IMR-90 (cell line): ENCODE results near the gene DBH. TPM values are rescaled to one million over a fixed set of nuclear protein-coding genes. Genes with fewer than 3 reads are reported as not detected.

Source experiments
- ATAC-seq: fragments of 200-7000 bp; cut with Tn5 transposase; 2 replicates; pipeline ENCODE4 v1.9.1; 2020; ENCODE audit warnings: low read depth, mild to moderate bottlenecking, moderate library complexity
- BruUV-seq: library from RNA; stranded (reverse); fragments of 400-500 nt; replicated peaks from 2 replicates; lab custom pipeline; 2021; lab: Mats Ljungman, UMichigan
- CTCF ChIA-PET: fragments of 300-600 bp; formaldehyde crosslinking; extraction: SDS; loops from one replicate; lab custom pipeline; 2021; ENCODE audit warnings: antibody characterized with exemption; lab: Yijun Ruan, JAX
- POLR2A ChIA-PET: fragments of 300-600 bp; sonication (Branson Sonifier 250); formaldehyde crosslinking; loops from one replicate; lab custom pipeline; 2022; ENCODE audit warnings: antibody characterized with exemption; ENCODE audit not compliant: unreplicated experiment; lab: Charles Lee
- DNase-seq: peaks from one replicate; pipeline ENCODE4 v3.0.0; 2013
- H2AFZ ChIP-seq: replicated peaks from 2 replicates; pipeline ENCODE3; 2013; ENCODE audit warnings: low read length, mild to moderate bottlenecking; ENCODE audit not compliant: poor library complexity
- H2AK5ac ChIP-seq: 2 replicates; pipeline ENCODE4 v1.6.1; 2013; ENCODE audit warnings: low read depth, low read length, inconsistent platforms
- H2AK9ac ChIP-seq: replicated peaks from 2 replicates; pipeline ENCODE3; 2013; ENCODE audit warnings: mild to moderate bottlenecking, low read depth, low read length, moderate library complexity; ENCODE audit not compliant: poor library complexity
- H2BK120ac ChIP-seq: 2 replicates; pipeline ENCODE4 v1.6.1; 2013; ENCODE audit warnings: low read depth, low read length, inconsistent platforms
- H2BK15ac ChIP-seq: 3 replicates; pipeline ENCODE4 v1.6.1; 2013; ENCODE audit warnings: low read depth, low read length, inconsistent platforms
- H2BK20ac ChIP-seq: 2 replicates; pipeline ENCODE4 v1.6.1; 2013; ENCODE audit warnings: low read depth, mild to moderate bottlenecking, inconsistent platforms, low read length, moderate library complexity
- H2BK5ac ChIP-seq: 2 replicates; pipeline ENCODE4 v1.6.1; 2013; ENCODE audit warnings: mild to moderate bottlenecking, low read depth, low read length, inconsistent platforms; ENCODE audit not compliant: poor library complexity, severe bottlenecking
- H3K14ac ChIP-seq: replicated peaks from 2 replicates; pipeline ENCODE4 v1.6.1; 2013; ENCODE audit warnings: low read depth, low read length, inconsistent platforms
- H3K18ac ChIP-seq: 2 replicates; pipeline ENCODE4 v1.6.1; 2013; ENCODE audit warnings: low read depth, low read length, control low read depth
- H3K23ac ChIP-seq: 2 replicates; pipeline ENCODE4 v1.6.1; 2013; ENCODE audit warnings: low read depth, low read length, inconsistent platforms
- H3K27ac ChIP-seq: 2 replicates; pipeline ENCODE4 v1.5.1; 2013; ENCODE audit warnings: mild to moderate bottlenecking, control low read depth, low read length; ENCODE audit not compliant: insufficient read depth
- H3K27me3 ChIP-seq: 2 replicates; pipeline ENCODE4 v1.6.1; 2013; ENCODE audit warnings: low read length; ENCODE audit not compliant: control insufficient read depth, insufficient read depth
- H3K36me3 ChIP-seq: 2 replicates; pipeline ENCODE4 v1.6.1; 2013; ENCODE audit warnings: low read length, mixed read lengths; ENCODE audit not compliant: control insufficient read depth, insufficient read depth
- H3K4ac ChIP-seq: 2 replicates; pipeline ENCODE4 v1.6.1; 2013; ENCODE audit warnings: low read depth, low read length, inconsistent platforms
- H3K4me1 ChIP-seq: 2 replicates; pipeline ENCODE4 v1.6.1; 2013; ENCODE audit warnings: low read length, mixed read lengths; ENCODE audit not compliant: control insufficient read depth, insufficient read depth
- H3K4me2 ChIP-seq: 2 replicates; pipeline ENCODE4 v1.6.1; 2013; ENCODE audit warnings: low read depth, mild to moderate bottlenecking, control low read depth, low read length, moderate library complexity
- H3K4me3 ChIP-seq: 2 replicates; pipeline ENCODE4 v1.5.1; 2013; ENCODE audit warnings: low read depth, mild to moderate bottlenecking, control low read depth, low read length, moderate library complexity; ENCODE audit not compliant: insufficient read depth
- H3K56ac ChIP-seq: 2 replicates; pipeline ENCODE4 v1.6.1; 2013; ENCODE audit warnings: low read length, inconsistent platforms; ENCODE audit not compliant: insufficient read depth; ENCODE audit errors: extremely low read depth
- H3K79me1 ChIP-seq, 2 experiments: 2 replicates each; pipeline ENCODE4 v1.6.1; 2013; ENCODE audit warnings: low read length in 2 of 2, inconsistent platforms in 1 of 2, low read depth in 1 of 2
- H3K9ac ChIP-seq: 2 replicates; pipeline ENCODE4 v1.6.1; 2013; ENCODE audit warnings: low read depth, low read length, control low read depth
- H3K9me1 ChIP-seq: 2 replicates; pipeline ENCODE4 v1.6.1; 2013; ENCODE audit warnings: low read length, inconsistent platforms; ENCODE audit not compliant: insufficient read depth
- H3K9me3 ChIP-seq: 2 replicates; pipeline ENCODE4 v1.6.1; 2013; ENCODE audit warnings: low read length; ENCODE audit not compliant: control insufficient read depth, insufficient read depth
- H4K20me1 ChIP-seq: 2 replicates; pipeline ENCODE4 v1.6.1; 2013; ENCODE audit warnings: low read length, inconsistent platforms; ENCODE audit not compliant: insufficient read depth
- H4K5ac ChIP-seq: 2 replicates; pipeline ENCODE4 v1.6.1; 2013; ENCODE audit warnings: mild to moderate bottlenecking, low read depth, low read length, control low read depth
- H4K8ac ChIP-seq, 2 experiments: 2 replicates each; pipeline ENCODE4 v1.6.1; 2013; ENCODE audit warnings: low read depth in 2 of 2, low read length in 2 of 2, control low read depth in 1 of 2, inconsistent platforms in 1 of 2
- H4K91ac ChIP-seq: 2 replicates; pipeline ENCODE4 v1.6.1; 2013; ENCODE audit warnings: low read depth, low read length, inconsistent platforms; ENCODE audit not compliant: insufficient read depth
- BHLHE40 ChIP-seq: fragments of 150-350 bp; IDR thresholded peaks from 2 replicates; pipeline ENCODE4 v1.6.1; 2016; ENCODE audit warnings: mild to moderate bottlenecking, low read depth, low read length
- CTCF ChIP-seq: conservative IDR thresholded peaks from 2 replicates; pipeline ENCODE4 v1.5.1; 2012; ENCODE audit warnings: mild to moderate bottlenecking, low read depth, low read length, improper control_type of control experiment
- MAZ ChIP-seq: IDR thresholded peaks from 2 replicates; pipeline ENCODE4 v1.6.1; 2012; ENCODE audit warnings: low read depth, mild to moderate bottlenecking, low read length, improper control_type of control experiment, moderate library complexity, borderline replicate concordance
- MXI1 ChIP-seq: IDR thresholded peaks from 2 replicates; pipeline ENCODE4 v1.6.1; 2012; ENCODE audit warnings: low read depth, mild to moderate bottlenecking, low read length, moderate library complexity, borderline replicate concordance
- NFE2L2 ChIP-seq: fragments of 150-350 bp; IDR thresholded peaks from 2 replicates; pipeline ENCODE4 v1.6.1; 2016; ENCODE audit warnings: low read depth, mild to moderate bottlenecking, low read length
- USF2 ChIP-seq: fragments of 150-350 bp; IDR thresholded peaks from 2 replicates; pipeline ENCODE4 v1.6.1; 2017; ENCODE audit warnings: mild to moderate bottlenecking, antibody characterized with exemption, low read length, low read depth
- WGBS, 2 experiments: methylation state at CpG; one replicate each; pipeline versions ENCODE4 v1.1.5 to v1.1.7; 2013; ENCODE audit warnings: missing lambda C conversion rate in 2 of 2; ENCODE audit not compliant: insufficient read length in 1 of 2; ENCODE audit errors: extremely low coverage in 2 of 2; 5-methylcytosine and 5-hydroxymethylcytosine counted together
- dilution Hi-C: fragments of 300-500 bp; cut with HindIII; formaldehyde crosslinking; loops from one replicate; pipeline ENCODE4 v1.14.3; 2018; ENCODE audit warnings: low sequenced_read_pairs; ENCODE audit not compliant: unreplicated experiment
- in situ Hi-C: fragments of 300-500 bp; cut with MboI; formaldehyde crosslinking; loops from 3 replicates; pipeline ENCODE4 v1.14.3; 2019; ENCODE audit warnings: low sequenced_read_pairs, inconsistent platforms, mixed read lengths
- intact Hi-C: fragments of 100-400 bp; cut with micrococcal nuclease; formaldehyde crosslinking; loops from 2 replicates; pipeline ENCODE4 v1.10.0; 2022
- polyA plus RNA-seq, 3 experiments: library from polyadenylated mRNA; depleted of rRNA; stranded (reverse); fragments of >200 nt; gene quantifications; 2 replicates each; pipeline ENCODE4 v1.2.3, GENCODE V29; 2012; ENCODE audit warnings: low replicate concordance in 1 of 3
- total RNA-seq: library from RNA; depleted of rRNA; stranded (reverse); fragments of >200 nt; gene quantifications from 2 replicates; pipeline ENCODE4 v1.2.3, GENCODE V29; 2012

Gene DBH
- total and polyA plus RNA-seq, 2 of the 4 experiments (the other 2 are of a cell fraction), result not detected

GRCh38 chr9:133685653-133686609 lies 49.8 kb downstream of the DBH start:
- intact Hi-C loops (no loop called here), dilution Hi-C loops (no loop called here), in situ Hi-C loops (no loop called here)
- Histone ChIP-seq H3K14ac (no peak overlapping the region), H2AK9ac (no peak overlapping the region), H3K4me3 (no peak overlapping the region), H4K5ac (no peak overlapping the region), H2BK5ac (no peak overlapping the region), H2BK20ac (no peak overlapping the region), H3K23ac (no peak overlapping the region), H2AK5ac (no peak overlapping the region), H2AFZ (no peak overlapping the region), H3K27me3 (no peaks in the 10 kb centered on the region), H3K56ac (no peak overlapping the region), H3K4me2 (no peak overlapping the region), H3K36me3 (no peaks in the 10 kb centered on the region), H2BK15ac (no peak overlapping the region), H2BK120ac (no peak overlapping the region), H3K9me3 (no peaks in the 10 kb centered on the region), H4K20me1 (no peaks in the 10 kb centered on the region), H3K18ac (no peak overlapping the region), H4K8ac (no peak overlapping the region), H3K79me1 (no peaks in the 10 kb centered on the region), H3K9ac (no peak overlapping the region), H3K4ac (no peak overlapping the region), H3K27ac (no peak overlapping the region), H3K4me1 (no peaks in the 10 kb centered on the region), H4K91ac (no peak overlapping the region), H3K9me1 (no peaks in the 10 kb centered on the region)
- ChIA-PET POLR2A (no interaction called here), CTCF (no interaction called here)
- DNase-seq, result no peak
- WGBS, 2 experiments, result 83% methylated on average over 5 of the region's 18 CpGs; no CpG with 5 or more reads in 1 of the 2 experiments
- no peak for ATAC-seq
- TF ChIP-seq NFE2L2 (no peak), MAZ (no peak), USF2 (no peak), MXI1 (no peak), CTCF (no peak), BHLHE40 (no peak)
- no TSS peak for BruUV-seq
